K562 (cell line): ENCODE measurements around the gene PDE4A. TPM values are rescaled to one million over a fixed set of nuclear protein-coding genes. Genes with fewer than 3 reads are reported as not detected.

Experiments used
- BCOR ChIP-seq: fragments of 450-650 bp; IDR thresholded peaks from 2 replicates; pipeline ENCODE4 v1.6.1; 2016
- CTBP1 ChIP-seq: fragments of 450-650 bp; IDR thresholded peaks from 2 replicates; pipeline ENCODE4 v1.6.1; 2016; ENCODE audit warnings: borderline replicate concordance
- EHMT2 ChIP-seq: fragments of 450-650 bp; IDR thresholded peaks from 2 replicates; pipeline ENCODE4 v1.6.1; 2018; ENCODE audit warnings: antibody characterized with exemption
- ELF4 ChIP-seq: fragments of 450-650 bp; formaldehyde crosslinking; IDR thresholded peaks from 2 replicates; pipeline ENCODE4 v1.4.0; 2022; ENCODE audit warnings: missing genetic modification characterization
- FOXM1 ChIP-seq, 2 experiments: fragments of 450-650 bp in 1 of 2; sonication (generic) in 1 of 2; formaldehyde crosslinking in 1 of 2; IDR thresholded peaks; 2 replicates each; pipeline versions ENCODE4 v1.6.1 to v1.9.0; 2017 to 2022; ENCODE audit warnings: low read depth in 2 of 2, mild to moderate bottlenecking in 2 of 2, missing genetic modification reagents in 1 of 2, moderate library complexity in 1 of 2
- HNRNPLL ChIP-seq: fragments of 200-400 bp; formaldehyde crosslinking; IDR thresholded peaks from 2 replicates; pipeline ENCODE4 v1.6.1; 2017; ENCODE audit warnings: low read length, low read depth, mild to moderate bottlenecking; ENCODE audit not compliant: poor library complexity, severe bottlenecking
- HNRNPUL1 ChIP-seq: fragments of 200-400 bp; formaldehyde crosslinking; IDR thresholded peaks from 2 replicates; pipeline ENCODE4 v1.6.1; 2017; ENCODE audit warnings: low read length
- L3MBTL2 ChIP-seq: fragments of 450-650 bp; IDR thresholded peaks from 2 replicates; pipeline ENCODE4 v1.6.1; 2016; ENCODE audit warnings: mild to moderate bottlenecking, moderate library complexity
- MAZ ChIP-seq, 2 experiments: fragments of 450-650 bp in 1 of 2; sonication (generic) in 1 of 2; formaldehyde crosslinking; IDR thresholded peaks in 1 of 2; conservative IDR thresholded peaks in 1 of 2; 2 replicates each; pipeline versions ENCODE4 v1.4.0 to v1.5.0; 2020; ENCODE audit warnings: mild to moderate bottlenecking in 1 of 2, missing genetic modification reagents in 1 of 2
- MECOM ChIP-seq: fragments of 250-450 bp; sonication (Bioruptor Pico); IDR thresholded peaks from 2 replicates; pipeline ENCODE4 v1.8.0; 2022; ENCODE audit warnings: inconsistent platforms
- MEF2D ChIP-seq: conservative IDR thresholded peaks from 2 replicates; pipeline ENCODE4 v1.6.1; 2016; ENCODE audit warnings: low read depth, missing genetic modification characterization, missing compliant biosample characterization
- NR4A1 ChIP-seq, 2 experiments: fragments of 250-450 bp in 1 of 2; fragments of 450-650 bp in 1 of 2; sonication (Bioruptor Pico) in 1 of 2; IDR thresholded peaks; 2 replicates each; pipeline versions ENCODE4 v1.4.0 to v1.6.1; 2016 to 2020; ENCODE audit warnings: mild to moderate bottlenecking in 2 of 2, missing compliant biosample characterization in 1 of 2, missing genetic modification characterization in 1 of 2, moderate library complexity in 1 of 2
- OTX1 ChIP-seq: fragments of 450-650 bp; formaldehyde crosslinking; IDR thresholded peaks from 2 replicates; pipeline ENCODE4 v1.4.0; 2022; ENCODE audit warnings: mild to moderate bottlenecking
- PHF20 ChIP-seq: fragments of 450-650 bp; IDR thresholded peaks from 2 replicates; pipeline ENCODE4 v1.6.1; 2018; ENCODE audit not compliant: partially characterized antibody
- RB1 ChIP-seq: fragments of 450-650 bp; IDR thresholded peaks from 2 replicates; pipeline ENCODE4 v1.6.1; 2017; ENCODE audit warnings: low read depth, mild to moderate bottlenecking
- RBFOX2 ChIP-seq: fragments of 200-400 bp; formaldehyde crosslinking; IDR thresholded peaks from 2 replicates; pipeline ENCODE4 v1.6.1; 2017; ENCODE audit warnings: low read depth, mild to moderate bottlenecking, low read length, moderate library complexity
- SIN3B ChIP-seq: fragments of 450-650 bp; IDR thresholded peaks from 2 replicates; pipeline ENCODE4 v1.6.1; 2017; ENCODE audit warnings: low read depth, mild to moderate bottlenecking, moderate library complexity
- SMC3 ChIP-seq: conservative IDR thresholded peaks from 2 replicates; pipeline ENCODE4 v1.6.1; 2011; ENCODE audit warnings: low read depth, low read length, improper control_type of control experiment; ENCODE audit not compliant: insufficient read depth
- SRSF7 ChIP-seq: fragments of 200-400 bp; formaldehyde crosslinking; optimal IDR thresholded peaks from 2 replicates; pipeline ENCODE3; 2017; ENCODE audit warnings: mild to moderate bottlenecking, low read depth, low read length
- TBL1XR1 ChIP-seq, 2 experiments: IDR thresholded peaks; 2 replicates each; pipeline ENCODE4 v1.6.1; 2012; ENCODE audit warnings: improper control_type of control experiment in 2 of 2, low read length in 2 of 2, mild to moderate bottlenecking in 1 of 2
- U2AF1 ChIP-seq: fragments of 200-400 bp; formaldehyde crosslinking; optimal IDR thresholded peaks from 2 replicates; pipeline ENCODE3; 2017; ENCODE audit warnings: mild to moderate bottlenecking, low read depth, low read length, moderate library complexity
- ZNF232 ChIP-seq: sonication (generic); formaldehyde crosslinking; IDR thresholded peaks from 2 replicates; pipeline ENCODE4 v1.8.0; 2022; ENCODE audit warnings: mild to moderate bottlenecking, missing genetic modification reagents
- ZNF431 ChIP-seq: sonication (generic); formaldehyde crosslinking; IDR thresholded peaks from 2 replicates; pipeline ENCODE4 v1.8.0; 2022; ENCODE audit warnings: mild to moderate bottlenecking, missing genetic modification reagents
- polyA plus RNA-seq, 8 experiments: library from polyadenylated mRNA; depleted of rRNA in 4 of 8; stranded (reverse) in 5 of 8; unstranded in 3 of 8; fragments of >200 nt; fragmentation: Nextera tagmentation in 2 of 8; fragmentation: Illumina TruSeq in 1 of 8; extraction: Ambion mirVana in 2 of 8; extraction: Trizol in 1 of 8; gene quantifications; 2 replicates each; pipeline versions ENCODE4 v1.2.1 to v1.2.3, GENCODE V29; 2011 to 2014; ENCODE audit warnings: inconsistent platforms in 1 of 8, missing spikeins in 1 of 8
- total RNA-seq, 7 experiments: library from RNA; depleted of rRNA in 6 of 7; stranded (reverse); fragments of >200 nt in 6 of 7; fragmentation: Illumina TruSeq in 2 of 7; extraction: Trizol in 2 of 7; gene quantifications; 2 replicates each; pipeline versions ENCODE4 v1.2.1 to v1.2.3, GENCODE V29; 2011 to 2021; ENCODE audit warnings: low replicate concordance in 1 of 7
- TF ChIP-seq, protein P1 (sequence below): sonication (generic); formaldehyde crosslinking; IDR thresholded peaks from 2 replicates; pipeline ENCODE4 v1.8.1; 2023; ENCODE audit warnings: mild to moderate bottlenecking, missing genetic modification reagents
- TF ChIP-seq, protein P2 (sequence below): sonication (generic); formaldehyde crosslinking; IDR thresholded peaks from 2 replicates; pipeline ENCODE4 v1.9.0; 2022; ENCODE audit warnings: mild to moderate bottlenecking, missing genetic modification reagents
- TF ChIP-seq, protein P3 (sequence below), 2 experiments: IDR thresholded peaks; 2 replicates each; pipeline ENCODE4 v1.6.1; 2011; ENCODE audit warnings: borderline replicate concordance in 1 of 2, control low read depth in 1 of 2, low read depth in 1 of 2, low read length in 1 of 2, mild to moderate bottlenecking in 1 of 2, mixed read lengths in 1 of 2, moderate library complexity in 1 of 2; ENCODE audit not compliant: insufficient read depth in 1 of 2, insufficient read length in 1 of 2, poor library complexity in 1 of 2, severe bottlenecking in 1 of 2; ENCODE audit errors: extremely low read depth in 1 of 2

The PDE4A gene
- total and polyA plus RNA-seq, 9 of the 15 experiments (the other 6 are each of a cell fraction or from before 2014, with no cell fraction given), result 0.66 to 26.9 (median 4.6) TPM

GRCh38 chr19:10503002-10503789, 82.9 kb downstream of the PDE4A start, which contains the start of gene KEAP1 (continued):
- TF ChIP-seq, protein P1, sequence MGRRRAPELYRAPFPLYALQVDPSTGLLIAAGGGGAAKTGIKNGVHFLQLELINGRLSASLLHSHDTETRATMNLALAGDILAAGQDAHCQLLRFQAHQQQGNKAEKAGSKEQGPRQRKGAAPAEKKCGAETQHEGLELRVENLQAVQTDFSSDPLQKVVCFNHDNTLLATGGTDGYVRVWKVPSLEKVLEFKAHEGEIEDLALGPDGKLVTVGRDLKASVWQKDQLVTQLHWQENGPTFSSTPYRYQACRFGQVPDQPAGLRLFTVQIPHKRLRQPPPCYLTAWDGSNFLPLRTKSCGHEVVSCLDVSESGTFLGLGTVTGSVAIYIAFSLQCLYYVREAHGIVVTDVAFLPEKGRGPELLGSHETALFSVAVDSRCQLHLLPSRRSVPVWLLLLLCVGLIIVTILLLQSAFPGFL, result 0 out of 2 replicates have a peak, but pooled peaks have one; percentile 22
- TF ChIP-seq BCOR, result peak; percentile 90
- no peak for TF ChIP-seq SMC3
- peak; percentile 69 for TF ChIP-seq U2AF1
- 0 out of 2 replicates have a peak, but pooled peaks have one; percentile 21 for TF ChIP-seq FOXM1 (IDR thresholded peaks at IDR 0.05; ENCODE audit: low read depth)
- TF ChIP-seq FOXM1 (CRISPR knock-in tag; IDR thresholded peaks at IDR 0.05; ENCODE audit: low read depth), result 0 out of 2 replicates have a peak, but pooled peaks have one; percentile 66
- no peak for TF ChIP-seq ELF4 (CRISPR knock-in tag)
- TF ChIP-seq, protein P2, sequence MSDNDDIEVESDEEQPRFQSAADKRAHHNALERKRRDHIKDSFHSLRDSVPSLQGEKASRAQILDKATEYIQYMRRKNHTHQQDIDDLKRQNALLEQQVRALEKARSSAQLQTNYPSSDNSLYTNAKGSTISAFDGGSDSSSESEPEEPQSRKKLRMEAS (CRISPR knock-in tag), result peak; percentile 84
- TF ChIP-seq SIN3B, result no peak; the same call in 1 of the 2 replicates
- peak; percentile 37 for TF ChIP-seq HNRNPLL
- 0 out of 2 replicates have a peak, but pooled peaks have one; percentile 27 for TF ChIP-seq ZNF431
- no peak for TF ChIP-seq HNRNPUL1
- TF ChIP-seq ZNF232 (CRISPR knock-in tag), result peak; percentile 83
- peak; percentile 6; the same call in 1 of the 2 replicates for TF ChIP-seq NR4A1 (CRISPR knock-in tag; IDR thresholded peaks at IDR 0.05)
- peak; percentile 76; the same call in 1 of the 2 replicates for TF ChIP-seq NR4A1 (tag; IDR thresholded peaks at IDR 0.05)
- TF ChIP-seq RB1, result peak; percentile 35
- peak; percentile 78 for TF ChIP-seq RBFOX2
- TF ChIP-seq SRSF7, result no peak
- TF ChIP-seq, protein P3, sequence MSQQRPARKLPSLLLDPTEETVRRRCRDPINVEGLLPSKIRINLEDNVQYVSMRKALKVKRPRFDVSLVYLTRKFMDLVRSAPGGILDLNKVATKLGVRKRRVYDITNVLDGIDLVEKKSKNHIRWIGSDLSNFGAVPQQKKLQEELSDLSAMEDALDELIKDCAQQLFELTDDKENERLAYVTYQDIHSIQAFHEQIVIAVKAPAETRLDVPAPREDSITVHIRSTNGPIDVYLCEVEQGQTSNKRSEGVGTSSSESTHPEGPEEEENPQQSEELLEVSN (IDR thresholded peaks at IDR 0.05; ENCODE audit: borderline replicate concordance in 1 of 2, extremely low read depth in 1 of 2, insufficient read depth in 1 of 2, insufficient read length in 1 of 2, low read depth in 1 of 2, low read length in 1 of 2, poor library complexity in 1 of 2, severe bottlenecking in 1 of 2), result peak; percentile 99
- TF ChIP-seq MECOM, result peak; percentile 47; the same call in 1 of the 2 replicates
- TF ChIP-seq CTBP1, result 0 out of 2 replicates have a peak, but pooled peaks have one; percentile 1
- peak; percentile 99 for TF ChIP-seq L3MBTL2
- TF ChIP-seq EHMT2, result no peak
- peak; percentile 33 for TF ChIP-seq PHF20
- no peak for TF ChIP-seq MEF2D (tag)
- TF ChIP-seq TBL1XR1 (IDR thresholded peaks at IDR 0.05; ENCODE audit: low read length in 2 of 2), result peak in 1 of 2 experiments; percentile 10; a peak in 1 of 4 replicates
- TF ChIP-seq MAZ (CRISPR knock-in tag; conservative IDR thresholded peaks at IDR 0.05 in 1 of 2, IDR thresholded peaks at IDR 0.05 in 1 of 2), result 0 out of 4 replicates have a peak, but pooled peaks of 1 of the 2 experiments have one; percentile 3
- TF ChIP-seq OTX1 (CRISPR knock-in tag), result 0 out of 2 replicates have a peak, but pooled peaks have one; percentile 20
